ENCODE results near the gene MAP3K21.

MAP3K21 gene

GRCh38 chr1:233340966-233341516 is 13.5 kb downstream of the MAP3K21 start:
- in situ Hi-C loops (cut with HindIII; ENCODE audit: low sequenced_read_pairs): no loop called here
- TF ChIP-seq CTCF (IDR thresholded peaks at IDR 0.05; ENCODE audit: low read depth, low read length, missing control alignments): no peak
- no peak for DNase-seq (ENCODE audit: low read depth)
- no peak overlapping the region for H3K4me3 ChIP-seq (ENCODE audit: low read depth, low read length)

- H3K4me3 ChIP-seq (ENCODE audit: low read depth, low read length): no peak overlapping the region
- in situ Hi-C loops (cut with HindIII; ENCODE audit: low sequenced_read_pairs): no loop called here
- no peak for DNase-seq (ENCODE audit: low read depth)
- TF ChIP-seq CTCF (IDR thresholded peaks at IDR 0.05; ENCODE audit: low read depth, low read length, missing control alignments): no peak
These were observed 14.6 kb downstream of the MAP3K21 start for GRCh38 chr1:233342086-233342485.

- in situ Hi-C loops (cut with HindIII; ENCODE audit: low sequenced_read_pairs): no loop called here
- TF ChIP-seq CTCF (IDR thresholded peaks at IDR 0.05; ENCODE audit: low read depth, low read length, missing control alignments): no peak
- DNase-seq (ENCODE audit: low read depth): no peak
- H3K4me3 ChIP-seq (ENCODE audit: low read depth, low read length): no peak overlapping the region
These were observed 15.7 kb downstream of the MAP3K21 start for GRCh38 chr1:233343262-233343661.

GRCh38 chr1:233347338-233347737 is 19.8 kb downstream of the MAP3K21 start:
- DNase-seq (ENCODE audit: low read depth): no peak
- H3K4me3 ChIP-seq (ENCODE audit: low read depth, low read length): no peak overlapping the region
- no peak for TF ChIP-seq CTCF (IDR thresholded peaks at IDR 0.05; ENCODE audit: low read depth, low read length, missing control alignments)
- in situ Hi-C loops (cut with HindIII; ENCODE audit: low sequenced_read_pairs): no loop called here

GRCh38 chr1:233349137-233349536 is 21.6 kb downstream of the MAP3K21 start:
- no peak for TF ChIP-seq CTCF (IDR thresholded peaks at IDR 0.05; ENCODE audit: low read depth, low read length, missing control alignments)
- in situ Hi-C loops (cut with HindIII; ENCODE audit: low sequenced_read_pairs): no loop called here
- H3K4me3 ChIP-seq (ENCODE audit: low read depth, low read length): no peak overlapping the region
- no peak for DNase-seq (ENCODE audit: low read depth)

- in situ Hi-C loops (cut with HindIII; ENCODE audit: low sequenced_read_pairs): no loop called here
- no peak for DNase-seq (ENCODE audit: low read depth)
- no peak for TF ChIP-seq CTCF (IDR thresholded peaks at IDR 0.05; ENCODE audit: low read depth, low read length, missing control alignments)
- no peak overlapping the region for H3K4me3 ChIP-seq (ENCODE audit: low read depth, low read length)
These were observed 27.5 kb downstream of the MAP3K21 start for GRCh38 chr1:233354983-233355382.

Data from astrocyte of the cerebellum (primary cell).